Smooth muscle cell of the brain vasculature (primary cell): ENCODE data around the gene CBS.
"Not testable (repeated sequence)": the region's sequence is repeated elsewhere in the genome, so short reads cannot be mapped to it uniquely, and the experiment has no call there.

Experiments
- DNase-seq: peaks from one replicate; pipeline ENCODE4 v3.0.0-alpha.2; 2012; ENCODE audit warnings: low read depth, low spot score

Gene CBS

GRCh38 chr21:43068065-43068464 is 7.6 kb downstream of the CBS start:
- DNase-seq: not testable (repeated sequence)

GRCh38 chr21:43066690-43067089 is 8.9 kb downstream of the CBS start:
- DNase-seq: not testable (repeated sequence)

- DNase-seq: not testable (repeated sequence)
Observed at GRCh38 chr21:43065991-43066390, 9.6 kb downstream of the CBS start.

- not testable (repeated sequence) for DNase-seq
Observed at GRCh38 chr21:43064265-43064917, 11.2 kb downstream of the CBS start.

GRCh38 chr21:43062955-43063664 is 12.5 kb downstream of the CBS start:
- not testable (repeated sequence) for DNase-seq

GRCh38 chr21:43053112-43053511 is 22.5 kb downstream of the CBS start:
- DNase-seq: not testable (repeated sequence)

- not testable (repeated sequence) for DNase-seq
Observed at GRCh38 chr21:43045876-43046821, 29.5 kb downstream of the CBS start.

- not testable (repeated sequence) for DNase-seq
Observed at GRCh38 chr21:43045165-43045875, 30.3 kb downstream of the CBS start.

- not testable (repeated sequence) for DNase-seq
Observed at GRCh38 chr21:43044547-43044946, 31.1 kb downstream of the CBS start.

GRCh38 chr21:43043291-43043690 is 32.3 kb downstream of the CBS start:
- not testable (repeated sequence) for DNase-seq

GRCh38 chr21:43042169-43042568 is 33.5 kb downstream of the CBS start:
- not testable (repeated sequence) for DNase-seq

GRCh38 chr21:43038659-43039044 is 37.0 kb downstream of the CBS start:
- DNase-seq: not testable (repeated sequence)

GRCh38 chr21:43037918-43038658 is 37.5 kb downstream of the CBS start:
- DNase-seq: not testable (repeated sequence)

GRCh38 chr21:43036889-43037288 is 38.7 kb downstream of the CBS start:
- not testable (repeated sequence) for DNase-seq

- no peak for DNase-seq
Observed at GRCh38 chr21:43034826-43035225, 40.8 kb downstream of the CBS start.

GRCh38 chr21:43034101-43034500 is 41.5 kb downstream of the CBS start:
- no peak for DNase-seq

GRCh38 chr21:43031121-43031619 is 44.5 kb downstream of the CBS start:
- DNase-seq: no peak

GRCh38 chr21:43029785-43030184 is 45.9 kb downstream of the CBS start:
- no peak for DNase-seq

- DNase-seq: no peak
Observed at GRCh38 chr21:43027846-43028731, 47.5 kb downstream of the CBS start.
